Measurements from ENCODE around the gene TUBG2. TPM values are rescaled to one million over a fixed set of nuclear protein-coding genes. Genes with fewer than 3 reads are reported as not detected.

The TUBG2 gene
- total RNA-seq, 1 donor from 2014 or later = 18.7 TPM

GRCh38 chr17:42699415-42699740 lies 40.3 kb downstream of the TUBG2 start:
- H3K36me3 Mint-ChIP-seq (ENCODE audit: low read depth) = peaks cover 11% of the 10 kb centered on the region

GRCh38 chr17:42700586-42701289 lies 41.7 kb downstream of the TUBG2 start:
- no peaks in the 10 kb centered on the region for H3K27me3 Mint-ChIP-seq (ENCODE audit: low read depth)
- H3K4me3 Mint-ChIP-seq = no peak overlapping the region
- no peaks in the 10 kb centered on the region for H3K9me3 Mint-ChIP-seq
- TF ChIP-seq CTCF (conservative IDR thresholded peaks at IDR 0.05) = no peak
- no peaks in the 10 kb centered on the region for H3K4me1 Mint-ChIP-seq
- no peak overlapping the region for H3K27ac Mint-ChIP-seq (ENCODE audit: unreplicated experiment)
- DNase-seq (ENCODE audit: low read depth, low spot score) = no peak
- peaks cover 10% of the 10 kb centered on the region for H3K36me3 Mint-ChIP-seq (ENCODE audit: low read depth)

More at GRCh38 chr17:42699415-42699740, 40.3 kb downstream of the TUBG2 start:
- Mint-ChIP-seq H3K4me3 (no peak overlapping the region), H3K4me1 (no peaks in the 10 kb centered on the region), H3K27ac (ENCODE audit: unreplicated experiment) (no peak overlapping the region), H3K9me3 (no peaks in the 10 kb centered on the region), H3K27me3 (ENCODE audit: low read depth) (no peaks in the 10 kb centered on the region)
- DNase-seq (ENCODE audit: low read depth, low spot score) = no peak
- no peak for TF ChIP-seq CTCF (conservative IDR thresholded peaks at IDR 0.05)

GRCh38 chr17:42702446-42702845 lies 43.4 kb downstream of the TUBG2 start:
- Mint-ChIP-seq H3K4me3 (no peak overlapping the region), H3K9me3 (no peaks in the 10 kb centered on the region), H3K27me3 (ENCODE audit: low read depth) (no peaks in the 10 kb centered on the region), H3K27ac (ENCODE audit: unreplicated experiment) (no peak overlapping the region), H3K36me3 (ENCODE audit: low read depth) (peaks cover 8% of the 10 kb centered on the region), H3K4me1 (no peaks in the 10 kb centered on the region)
- TF ChIP-seq CTCF (conservative IDR thresholded peaks at IDR 0.05) = no peak
- DNase-seq (ENCODE audit: low read depth, low spot score) = no peak

- no peaks in the 10 kb centered on the region for H3K27me3 Mint-ChIP-seq (ENCODE audit: low read depth)
- no peak for TF ChIP-seq CTCF (conservative IDR thresholded peaks at IDR 0.05)
- no peaks in the 10 kb centered on the region for H3K9me3 Mint-ChIP-seq
- H3K36me3 Mint-ChIP-seq (ENCODE audit: low read depth) = peaks cover 8% of the 10 kb centered on the region
- no peak for DNase-seq (ENCODE audit: low read depth, low spot score)
- H3K4me1 Mint-ChIP-seq = no peaks in the 10 kb centered on the region
- H3K27ac Mint-ChIP-seq (ENCODE audit: unreplicated experiment) = no peak overlapping the region
- no peak overlapping the region for H3K4me3 Mint-ChIP-seq
Observed at GRCh38 chr17:42704490-42704836, 45.4 kb downstream of the TUBG2 start.

GRCh38 chr17:42704837-42705494 lies 45.9 kb downstream of the TUBG2 start:
- Mint-ChIP-seq H3K27me3 (ENCODE audit: low read depth) (no peaks in the 10 kb centered on the region), H3K4me3 (no peak overlapping the region), H3K27ac (ENCODE audit: unreplicated experiment) (no peak overlapping the region), H3K9me3 (no peaks in the 10 kb centered on the region), H3K4me1 (no peaks in the 10 kb centered on the region), H3K36me3 (ENCODE audit: low read depth) (peaks cover 8% of the 10 kb centered on the region)
- DNase-seq (ENCODE audit: low read depth, low spot score) = no peak
- TF ChIP-seq CTCF (conservative IDR thresholded peaks at IDR 0.05) = no peak
